H9 (cell line): ENCODE results near the gene BTG3. TPM values are rescaled to one million over a fixed set of nuclear protein-coding genes. Genes with fewer than 3 reads are reported as not detected.

Experiments
- DNase-seq: peaks from one replicate; pipeline ENCODE4 v3.0.0-alpha.2; 2017
- H2AFZ ChIP-seq: one replicate; pipeline ENCODE4 v1.6.1; 2013; ENCODE audit warnings: mild to moderate bottlenecking, low read length, control low read depth, moderate library complexity
- H2AK5ac ChIP-seq: 2 replicates; pipeline ENCODE4 v1.6.1; 2013; ENCODE audit warnings: low read length, control low read depth, mixed read lengths; ENCODE audit not compliant: insufficient read length
- H2BK120ac ChIP-seq: one replicate; pipeline ENCODE4 v1.6.1; 2013; ENCODE audit warnings: low read depth, mild to moderate bottlenecking, low read length, control low read depth, inconsistent platforms; ENCODE audit not compliant: poor library complexity, severe bottlenecking
- H2BK12ac ChIP-seq: 2 replicates; pipeline ENCODE4 v1.6.1; 2013; ENCODE audit warnings: low read length, control low read depth, mixed read lengths, low read depth; ENCODE audit not compliant: insufficient read length
- H2BK15ac ChIP-seq: 2 replicates; pipeline ENCODE4 v1.6.1; 2013; ENCODE audit warnings: low read depth, low read length, control low read depth
- H2BK20ac ChIP-seq: one replicate; pipeline ENCODE4 v1.6.1; 2013; ENCODE audit warnings: low read depth, mild to moderate bottlenecking, low read length, control low read depth, inconsistent platforms; ENCODE audit not compliant: poor library complexity, severe bottlenecking
- H2BK5ac ChIP-seq: 2 replicates; pipeline ENCODE4 v1.6.1; 2013; ENCODE audit warnings: low read length, control low read depth, mixed read lengths; ENCODE audit not compliant: insufficient read length
- H3K14ac ChIP-seq: 2 replicates; pipeline ENCODE4 v1.6.1; 2013; ENCODE audit warnings: low read length, control low read depth; ENCODE audit not compliant: insufficient read depth
- H3K18ac ChIP-seq: 2 replicates; pipeline ENCODE4 v1.6.1; 2013; ENCODE audit warnings: low read depth, mild to moderate bottlenecking, mixed read lengths, low read length, control low read depth; ENCODE audit not compliant: insufficient read length
- H3K23ac ChIP-seq: 2 replicates; pipeline ENCODE4 v1.6.1; 2013; ENCODE audit warnings: low read length, control low read depth, mixed read lengths, low read depth; ENCODE audit not compliant: insufficient read length
- H3K23me2 ChIP-seq: 2 replicates; pipeline ENCODE4 v1.6.1; 2013; ENCODE audit warnings: low read depth, mild to moderate bottlenecking, mixed read lengths, low read length, control low read depth; ENCODE audit not compliant: insufficient read length, poor library complexity, severe bottlenecking
- H3K27ac ChIP-seq: 2 replicates; pipeline ENCODE4 v1.5.1; 2013; ENCODE audit warnings: low read length, control low read depth, mixed read lengths, low read depth; ENCODE audit not compliant: insufficient read length
- H3K27me3 ChIP-seq: 2 replicates; pipeline ENCODE4 v1.6.1; 2013; ENCODE audit warnings: low read length, control low read depth, inconsistent platforms; ENCODE audit not compliant: insufficient read depth
- H3K4ac ChIP-seq: 2 replicates; pipeline ENCODE4 v1.6.1; 2013; ENCODE audit warnings: low read depth, mild to moderate bottlenecking, control low read depth, inconsistent platforms, low read length, moderate library complexity
- H3K4me1 ChIP-seq: 2 replicates; pipeline ENCODE4 v1.6.1; 2013; ENCODE audit warnings: low read length, control low read depth, inconsistent platforms; ENCODE audit not compliant: insufficient read depth
- H3K4me2 ChIP-seq: 2 replicates; pipeline ENCODE4 v1.6.1; 2013; ENCODE audit warnings: low read length, control low read depth, mixed read lengths; ENCODE audit not compliant: insufficient read length, insufficient read depth
- H3K56ac ChIP-seq: 2 replicates; pipeline ENCODE4 v1.6.1; 2013; ENCODE audit warnings: low read depth, mild to moderate bottlenecking, mixed read lengths, low read length, control low read depth; ENCODE audit not compliant: insufficient read length
- H3K79me1 ChIP-seq: 2 replicates; pipeline ENCODE4 v1.6.1; 2013; ENCODE audit warnings: low read depth, mild to moderate bottlenecking, moderate library complexity, low read length, control low read depth, inconsistent platforms; ENCODE audit not compliant: insufficient read depth, poor library complexity, severe bottlenecking
- H3K79me2 ChIP-seq: 2 replicates; pipeline ENCODE4 v1.6.1; 2013; ENCODE audit warnings: low read length, control low read depth, inconsistent platforms; ENCODE audit not compliant: insufficient read depth
- H3K9ac ChIP-seq: 2 replicates; pipeline ENCODE4 v1.6.1; 2013; ENCODE audit warnings: low read length, control low read depth, mixed read lengths; ENCODE audit not compliant: insufficient read length; ENCODE audit errors: extremely low read depth
- H3K9me3 ChIP-seq: one replicate; pipeline ENCODE4 v1.6.1; 2013; ENCODE audit warnings: low read depth, low read length, inconsistent platforms; ENCODE audit not compliant: control insufficient read depth
- H3T11ph ChIP-seq: one replicate; pipeline ENCODE4 v1.6.1; 2013; ENCODE audit warnings: mild to moderate bottlenecking, low read length, control low read depth, inconsistent platforms
- H4K20me1 ChIP-seq: one replicate; pipeline ENCODE4 v1.6.1; 2013; ENCODE audit not compliant: control insufficient read depth, insufficient read length, insufficient read depth
- H4K5ac ChIP-seq: 2 replicates; pipeline ENCODE4 v1.6.1; 2013; ENCODE audit warnings: low read depth, mild to moderate bottlenecking, mixed read lengths, low read length, control low read depth; ENCODE audit not compliant: insufficient read length
- H4K8ac ChIP-seq: replicated peaks from 2 replicates; pipeline ENCODE4 v1.6.1; 2013; ENCODE audit warnings: low read length, control low read depth, mixed read lengths, low read depth; ENCODE audit not compliant: insufficient read length
- H4K91ac ChIP-seq: 2 replicates; pipeline ENCODE4 v1.6.1; 2013; ENCODE audit warnings: low read depth, mild to moderate bottlenecking, moderate library complexity, mixed read lengths, low read length, control low read depth; ENCODE audit not compliant: insufficient read length
- H3K27ac Mint-ChIP-seq, 3 experiments: 2 replicates in 2 of 3; 3 replicates in 1 of 3; pipeline ENCODE4 v1.8.0; 2020 to 2021; ENCODE audit warnings: mixed read lengths in 3 of 3, mild to moderate bottlenecking in 1 of 3, moderate library complexity in 1 of 3
- H3K27me3 Mint-ChIP-seq: 2 replicates; pipeline ENCODE4 v1.8.0; 2021; ENCODE audit warnings: low read depth, mild to moderate bottlenecking, moderate library complexity, mixed read lengths
- H3K36me3 Mint-ChIP-seq, 3 experiments: 2 replicates in 2 of 3; 3 replicates in 1 of 3; pipeline ENCODE4 v1.8.0; 2020 to 2021; ENCODE audit warnings: low read depth in 3 of 3, mixed read lengths in 3 of 3; ENCODE audit not compliant: insufficient read depth in 1 of 3
- H3K4me1 Mint-ChIP-seq, 2 experiments: 2 replicates each; pipeline ENCODE4 v1.8.0; 2020; ENCODE audit warnings: mixed read lengths in 2 of 2
- H3K4me3 Mint-ChIP-seq, 2 experiments: 2 replicates in 1 of 2; 3 replicates in 1 of 2; pipeline ENCODE4 v1.8.0; 2020 to 2021; ENCODE audit warnings: mild to moderate bottlenecking in 2 of 2, mixed read lengths in 2 of 2, moderate library complexity in 1 of 2
- H3K9me3 Mint-ChIP-seq, 2 experiments: 2 replicates in 1 of 2; 3 replicates in 1 of 2; pipeline ENCODE4 v1.8.0; 2020; ENCODE audit warnings: mild to moderate bottlenecking in 2 of 2, mixed read lengths in 2 of 2, moderate library complexity in 1 of 2
- total RNA-seq: library from RNA; stranded (reverse); gene quantifications from 2 replicates; pipeline ENCODE4 v1.2.1, GENCODE V29; 2021
- TF ChIP-seq, protein P1 (sequence below): fragments of 200-600 bp; sonication (generic); conservative IDR thresholded peaks from 3 replicates; pipeline ENCODE4 v1.8.0; 2021; ENCODE audit warnings: antibody characterized with exemption, mild to moderate bottlenecking

The BTG3 gene
- total RNA-seq, 1 experiment from 2014 or later, result 32.2 TPM

DNA sequence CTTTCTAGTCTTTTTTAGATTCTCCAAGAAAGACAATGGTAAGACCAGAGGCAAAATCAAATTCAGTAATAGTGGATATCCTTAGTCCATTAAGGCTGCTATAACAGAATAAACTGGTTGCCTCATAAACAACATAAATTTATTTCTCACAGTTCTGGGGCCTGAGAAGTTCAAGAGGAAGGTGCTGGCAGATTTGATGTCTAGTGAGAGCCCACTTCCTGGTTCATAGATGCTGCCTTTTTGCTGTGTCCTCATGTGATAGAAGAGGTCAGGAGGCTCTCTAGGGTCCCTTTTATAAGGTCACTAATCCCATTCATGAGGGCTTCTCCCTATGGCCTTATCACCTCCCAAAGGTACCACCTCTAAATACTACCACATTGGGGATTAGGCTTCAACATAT lies 31.5 kb upstream of the BTG3 start:
- no peaks in the 10 kb centered on the region for H3K23me2 ChIP-seq
- H3K56ac ChIP-seq, result no peak overlapping the region
- no peaks in the 10 kb centered on the region for H3K9me3 ChIP-seq
- H4K20me1 ChIP-seq, result no peaks in the 10 kb centered on the region
- H3K27me3 ChIP-seq, result no peaks in the 10 kb centered on the region
- no peak for DNase-seq
- H4K91ac ChIP-seq, result no peak overlapping the region
- H3K4me3 Mint-ChIP-seq, result no peak overlapping the region
- H3K4me2 ChIP-seq, result no peak overlapping the region
- no peak overlapping the region for H2AFZ ChIP-seq
- no peaks in the 10 kb centered on the region for H3K79me1 ChIP-seq
- no peak overlapping the region for H3T11ph ChIP-seq
- H3K4me1 Mint-ChIP-seq, result peaks cover 0 to 2% of the 10 kb centered on the region in 2 experiments; a peak in 2 of 4 replicates
- H3K79me2 ChIP-seq, result no peaks in the 10 kb centered on the region
- no peak overlapping the region for H2BK5ac ChIP-seq
- H3K14ac ChIP-seq, result no peak overlapping the region
- no peak overlapping the region for H2BK15ac ChIP-seq
- no peak overlapping the region for H3K9ac ChIP-seq
- no peak overlapping the region for H2BK12ac ChIP-seq
- H3K4me1 ChIP-seq, result no peaks in the 10 kb centered on the region
- TF ChIP-seq, protein P1, sequence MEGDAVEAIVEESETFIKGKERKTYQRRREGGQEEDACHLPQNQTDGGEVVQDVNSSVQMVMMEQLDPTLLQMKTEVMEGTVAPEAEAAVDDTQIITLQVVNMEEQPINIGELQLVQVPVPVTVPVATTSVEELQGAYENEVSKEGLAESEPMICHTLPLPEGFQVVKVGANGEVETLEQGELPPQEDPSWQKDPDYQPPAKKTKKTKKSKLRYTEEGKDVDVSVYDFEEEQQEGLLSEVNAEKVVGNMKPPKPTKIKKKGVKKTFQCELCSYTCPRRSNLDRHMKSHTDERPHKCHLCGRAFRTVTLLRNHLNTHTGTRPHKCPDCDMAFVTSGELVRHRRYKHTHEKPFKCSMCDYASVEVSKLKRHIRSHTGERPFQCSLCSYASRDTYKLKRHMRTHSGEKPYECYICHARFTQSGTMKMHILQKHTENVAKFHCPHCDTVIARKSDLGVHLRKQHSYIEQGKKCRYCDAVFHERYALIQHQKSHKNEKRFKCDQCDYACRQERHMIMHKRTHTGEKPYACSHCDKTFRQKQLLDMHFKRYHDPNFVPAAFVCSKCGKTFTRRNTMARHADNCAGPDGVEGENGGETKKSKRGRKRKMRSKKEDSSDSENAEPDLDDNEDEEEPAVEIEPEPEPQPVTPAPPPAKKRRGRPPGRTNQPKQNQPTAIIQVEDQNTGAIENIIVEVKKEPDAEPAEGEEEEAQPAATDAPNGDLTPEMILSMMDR, result no peak
- no peak overlapping the region for H4K5ac ChIP-seq
- no peak overlapping the region for H3K18ac ChIP-seq
- no peak overlapping the region for H4K8ac ChIP-seq
- no peak overlapping the region for H3K27ac ChIP-seq
- no peak overlapping the region for H3K4ac ChIP-seq
- H2BK120ac ChIP-seq, result no peak overlapping the region
- H2BK20ac ChIP-seq, result no peak overlapping the region
- no peaks in the 10 kb centered on the region; the same call in none of the 2 replicates for H3K27me3 Mint-ChIP-seq
- H3K36me3 Mint-ChIP-seq, result peaks cover 3 to 15% (median 6%) of the 10 kb centered on the region in 3 experiments; a peak in 6 of 7 replicates
- no peak overlapping the region for H3K27ac Mint-ChIP-seq
- no peak overlapping the region for H3K23ac ChIP-seq
- no peak overlapping the region for H2AK5ac ChIP-seq
- peaks cover 8 to 19% of the 10 kb centered on the region in 2 experiments for H3K9me3 Mint-ChIP-seq
